Astrocyte (in vitro differentiated cells and primary cell): ENCODE measurements around the gene RCOR3. TPM values are rescaled to one million over a fixed set of nuclear protein-coding genes. Genes with fewer than 3 reads are reported as not detected.

Source experiments
- DNase-seq: peaks from one replicate; pipeline ENCODE4 v3.0.0-alpha.2; 2010; ENCODE audit warnings: low read depth
- FAIRE-seq: peaks from 2 replicates; lab custom pipeline; 2011; peaks lifted over from hg19 to GRCh38; lab: Jason Lieb, UNC
- H2AFZ ChIP-seq: 2 replicates; pipeline ENCODE4 v1.6.0; 2012; ENCODE audit warnings: low read depth, low read length, inconsistent platforms
- H3K27ac ChIP-seq: 2 replicates; pipeline ENCODE4 v1.5.1; 2011; ENCODE audit warnings: low read depth, low read length, inconsistent platforms
- H3K27me3 ChIP-seq: 2 replicates; pipeline ENCODE4 v1.6.0; 2011; ENCODE audit warnings: low read length, inconsistent platforms; ENCODE audit not compliant: insufficient read depth
- H3K36me3 ChIP-seq: 2 replicates; pipeline ENCODE4 v1.5.1; 2011; ENCODE audit warnings: low read length, inconsistent platforms; ENCODE audit not compliant: insufficient read depth
- H3K4me1 ChIP-seq: 2 replicates; pipeline ENCODE4 v1.5.1; 2011; ENCODE audit warnings: low read length, inconsistent platforms; ENCODE audit not compliant: insufficient read depth
- H3K4me2 ChIP-seq: 2 replicates; pipeline ENCODE4 v1.6.0; 2012; ENCODE audit warnings: low read length, inconsistent platforms
- H3K4me3 ChIP-seq: 2 replicates; pipeline ENCODE4 v1.5.1; 2011; ENCODE audit warnings: low read depth, mild to moderate bottlenecking, low read length, inconsistent platforms; ENCODE audit not compliant: insufficient read depth
- H3K79me2 ChIP-seq: 2 replicates; pipeline ENCODE4 v1.6.0; 2012; ENCODE audit warnings: mild to moderate bottlenecking, low read length, inconsistent platforms; ENCODE audit not compliant: insufficient read depth
- H3K9ac ChIP-seq: 2 replicates; pipeline ENCODE4 v1.6.0; 2012; ENCODE audit warnings: mild to moderate bottlenecking, low read length, inconsistent platforms
- H3K9me3 ChIP-seq: 2 replicates; pipeline ENCODE4 v1.5.1; 2012; ENCODE audit warnings: low read depth, mild to moderate bottlenecking, low read length, inconsistent platforms; ENCODE audit not compliant: insufficient read depth
- H4K20me1 ChIP-seq: 2 replicates; pipeline ENCODE4 v1.6.0; 2012; ENCODE audit warnings: low read length, inconsistent platforms; ENCODE audit not compliant: insufficient read depth
- H3K27ac Mint-ChIP-seq: one replicate; pipeline ENCODE4 v1.8.0; 2021; ENCODE audit warnings: mild to moderate bottlenecking, mixed read lengths; ENCODE audit not compliant: unreplicated experiment
- H3K27me3 Mint-ChIP-seq: one replicate; pipeline ENCODE4 v1.8.0; 2021; ENCODE audit warnings: low read depth, mixed read lengths; ENCODE audit not compliant: unreplicated experiment
- H3K36me3 Mint-ChIP-seq: one replicate; pipeline ENCODE4 v1.8.0; 2021; ENCODE audit warnings: low read depth, mixed read lengths; ENCODE audit not compliant: unreplicated experiment
- H3K4me1 Mint-ChIP-seq: one replicate; pipeline ENCODE4 v1.8.0; 2021; ENCODE audit warnings: low read depth, mixed read lengths; ENCODE audit not compliant: unreplicated experiment
- H3K4me3 Mint-ChIP-seq: one replicate; pipeline ENCODE4 v1.8.0; 2021; ENCODE audit warnings: mild to moderate bottlenecking, moderate library complexity, mixed read lengths; ENCODE audit not compliant: unreplicated experiment
- H3K9me3 Mint-ChIP-seq: one replicate; pipeline ENCODE4 v1.8.0; 2021; ENCODE audit warnings: mild to moderate bottlenecking, mixed read lengths; ENCODE audit not compliant: unreplicated experiment
- EZH2 ChIP-seq: IDR thresholded peaks from 2 replicates; pipeline ENCODE4 v1.6.1; 2012; ENCODE audit warnings: mild to moderate bottlenecking, low read length, inconsistent platforms; ENCODE audit not compliant: insufficient read depth
- total RNA-seq: library from RNA; stranded (reverse); gene quantifications from 2 replicates; pipeline ENCODE4 v1.2.1, GENCODE V29; 2021
- TF ChIP-seq, protein P1 (sequence below): IDR thresholded peaks from 2 replicates; pipeline ENCODE4 v1.5.1; 2011; ENCODE audit warnings: low read depth, mild to moderate bottlenecking, inconsistent platforms, low read length, moderate library complexity; ENCODE audit not compliant: insufficient read depth

Gene RCOR3
- total RNA-seq, 1 donor from 2014 or later: 68.2 TPM

DNA sequence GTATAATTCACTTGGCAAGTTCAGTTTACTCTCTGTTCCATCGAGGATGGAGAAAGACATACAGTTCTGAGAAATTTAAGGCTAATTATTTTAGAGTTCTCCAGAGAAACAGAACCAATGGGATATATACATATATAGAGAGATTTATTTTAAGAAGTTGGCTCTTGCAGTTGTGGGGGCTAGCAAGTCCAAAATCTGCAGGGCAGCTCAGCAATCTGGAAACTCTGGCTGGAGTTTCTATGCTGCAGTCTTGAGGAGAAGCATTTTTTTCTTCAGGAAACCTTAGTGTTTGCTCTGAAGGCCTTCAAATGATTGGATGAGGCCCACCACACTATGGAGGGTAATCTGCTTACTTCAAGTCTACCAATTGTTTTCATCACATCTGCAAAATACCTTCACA is 102.0 kb downstream of the RCOR3 start:
- H3K36me3 ChIP-seq: peaks cover 6% of the 10 kb centered on the region
- H3K36me3 Mint-ChIP-seq: peaks cover 13% of the 10 kb centered on the region
- H3K27me3 ChIP-seq: no peaks in the 10 kb centered on the region
- H3K27ac Mint-ChIP-seq: no peak overlapping the region
- peaks cover 11% of the 10 kb centered on the region for H3K4me1 Mint-ChIP-seq
- no peaks in the 10 kb centered on the region for H3K9me3 ChIP-seq
- H3K79me2 ChIP-seq: no peaks in the 10 kb centered on the region
- H3K9ac ChIP-seq: no peak overlapping the region
- no peak overlapping the region for H3K4me2 ChIP-seq
- no peak overlapping the region for H2AFZ ChIP-seq
- H3K4me3 Mint-ChIP-seq: no peak overlapping the region
- H3K9me3 Mint-ChIP-seq: no peaks in the 10 kb centered on the region
- DNase-seq (no peak), FAIRE-seq (no peak)
- no peak overlapping the region for H3K4me3 ChIP-seq
- no peak for TF ChIP-seq EZH2
- TF ChIP-seq, protein P1, sequence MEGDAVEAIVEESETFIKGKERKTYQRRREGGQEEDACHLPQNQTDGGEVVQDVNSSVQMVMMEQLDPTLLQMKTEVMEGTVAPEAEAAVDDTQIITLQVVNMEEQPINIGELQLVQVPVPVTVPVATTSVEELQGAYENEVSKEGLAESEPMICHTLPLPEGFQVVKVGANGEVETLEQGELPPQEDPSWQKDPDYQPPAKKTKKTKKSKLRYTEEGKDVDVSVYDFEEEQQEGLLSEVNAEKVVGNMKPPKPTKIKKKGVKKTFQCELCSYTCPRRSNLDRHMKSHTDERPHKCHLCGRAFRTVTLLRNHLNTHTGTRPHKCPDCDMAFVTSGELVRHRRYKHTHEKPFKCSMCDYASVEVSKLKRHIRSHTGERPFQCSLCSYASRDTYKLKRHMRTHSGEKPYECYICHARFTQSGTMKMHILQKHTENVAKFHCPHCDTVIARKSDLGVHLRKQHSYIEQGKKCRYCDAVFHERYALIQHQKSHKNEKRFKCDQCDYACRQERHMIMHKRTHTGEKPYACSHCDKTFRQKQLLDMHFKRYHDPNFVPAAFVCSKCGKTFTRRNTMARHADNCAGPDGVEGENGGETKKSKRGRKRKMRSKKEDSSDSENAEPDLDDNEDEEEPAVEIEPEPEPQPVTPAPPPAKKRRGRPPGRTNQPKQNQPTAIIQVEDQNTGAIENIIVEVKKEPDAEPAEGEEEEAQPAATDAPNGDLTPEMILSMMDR: no peak
- H3K27ac ChIP-seq: no peak overlapping the region
- peaks cover 11% of the 10 kb centered on the region for H3K4me1 ChIP-seq
- no peaks in the 10 kb centered on the region for H3K27me3 Mint-ChIP-seq
- peaks cover 5% of the 10 kb centered on the region for H4K20me1 ChIP-seq

Other genes with a start within 250 kb of the RCOR3 start
- gene KCNH1, start 125.2 kb upstream of the RCOR3 start, total RNA-seq: 15.5 and 18.7 TPM in 2 replicates
- 14.4 and 18.8 TPM in 2 replicates for gene TRAF5, start 67.5 kb downstream of the RCOR3 start, total RNA-seq
- gene RD3, start 232.8 kb downstream of the RCOR3 start, total RNA-seq: not detected in 2 replicates